Neural cell (in vitro differentiated cells): ENCODE measurements around the gene PKNOX2. TPM values are rescaled to one million over a fixed set of nuclear protein-coding genes. Genes with fewer than 3 reads are reported as not detected.

Experiments used
- H2AFZ ChIP-seq: fragments of 200-600, 300-800 bp; sonication (generic), shearing (Covaris generic); 2 replicates; pipeline ENCODE4 v1.6.0; 2014; ENCODE audit warnings: low read depth, mild to moderate bottlenecking, antibody characterized with exemption, low read length, moderate library complexity
- H3F3A ChIP-seq: fragments of 200-600 bp; shearing (Covaris generic); 2 replicates; pipeline ENCODE4 v1.6.1; 2016; ENCODE audit warnings: mild to moderate bottlenecking, moderate library complexity, mixed read lengths, antibody characterized with exemption, low read length; ENCODE audit not compliant: insufficient read depth, poor library complexity, severe bottlenecking
- H3K27ac ChIP-seq: fragments of 200-600, 300-800 bp; sonication (generic), shearing (Covaris generic); 2 replicates; pipeline ENCODE4 v1.5.1; 2014; ENCODE audit warnings: mild to moderate bottlenecking, low read length, moderate library complexity
- H3K27me3 ChIP-seq: fragments of 300-800, 200-600 bp; sonication (generic), shearing (Covaris generic); 2 replicates; pipeline ENCODE4 v1.6.0; 2014; ENCODE audit warnings: mild to moderate bottlenecking, low read depth, low read length, moderate library complexity; ENCODE audit not compliant: insufficient read depth
- H3K36me3 ChIP-seq: fragments of 300-800, 200-600 bp; sonication (generic), shearing (Covaris generic); 2 replicates; pipeline ENCODE4 v1.5.1; 2014; ENCODE audit warnings: mild to moderate bottlenecking, antibody characterized with exemption, low read length, moderate library complexity; ENCODE audit not compliant: insufficient read depth
- H3K4me2 ChIP-seq: fragments of 300-800, 200-600 bp; sonication (generic), shearing (Covaris generic); 2 replicates; pipeline ENCODE4 v1.6.0; 2014; ENCODE audit warnings: mild to moderate bottlenecking, low read length
- H3K4me3 ChIP-seq: fragments of 300-800, 200-600 bp; sonication (generic), shearing (Covaris generic); 2 replicates; pipeline ENCODE4 v1.5.1; 2014; ENCODE audit warnings: mild to moderate bottlenecking, low read length, moderate library complexity
- H3K79me2 ChIP-seq: fragments of 200-600 bp; shearing (Covaris generic); replicated peaks from 2 replicates; pipeline ENCODE4 v1.6.0; 2014; ENCODE audit warnings: mild to moderate bottlenecking, low read length, moderate library complexity; ENCODE audit not compliant: insufficient read depth
- H3K9ac ChIP-seq: fragments of 300-800, 200-600 bp; sonication (generic), shearing (Covaris generic); 2 replicates; pipeline ENCODE4 v1.6.1; 2016; ENCODE audit warnings: mild to moderate bottlenecking, low read length, mixed read lengths
- H3K9me2 ChIP-seq: fragments of 200-600 bp; shearing (Covaris generic); 2 replicates; pipeline ENCODE4 v1.6.1; 2016; ENCODE audit warnings: mild to moderate bottlenecking, low read length, mixed read lengths; ENCODE audit not compliant: insufficient read depth
- H3K9me3 ChIP-seq: fragments of 200-600, 300-800 bp; sonication (generic), shearing (Covaris generic); 2 replicates; pipeline ENCODE4 v1.6.1; 2016; ENCODE audit warnings: mild to moderate bottlenecking, mixed run types, low read length, moderate library complexity, mixed read lengths
- H4K20me1 ChIP-seq: fragments of 200-600 bp; shearing (Covaris generic); 2 replicates; pipeline ENCODE4 v1.6.1; 2016; ENCODE audit warnings: mild to moderate bottlenecking, mixed run types; ENCODE audit not compliant: insufficient read depth
- CTCF ChIP-seq: fragments of 450-650 bp; IDR thresholded peaks from 2 replicates; pipeline ENCODE4 v1.5.1; 2014; ENCODE audit warnings: antibody characterized with exemption, mild to moderate bottlenecking, moderate library complexity; ENCODE audit not compliant: poor library complexity, severe bottlenecking
- EP300 ChIP-seq: fragments of 450-650 bp; conservative IDR thresholded peaks from 2 replicates; pipeline ENCODE4 v1.6.1; 2014; ENCODE audit warnings: antibody characterized with exemption, mild to moderate bottlenecking, moderate library complexity; ENCODE audit not compliant: poor library complexity, severe bottlenecking
- EZH2 ChIP-seq: fragments of 200-600, 300-800 bp; shearing (Covaris generic), sonication (generic); IDR thresholded peaks from 2 replicates; pipeline ENCODE4 v1.6.1; 2014; ENCODE audit warnings: antibody characterized with exemption, low read length, borderline replicate concordance, mild to moderate bottlenecking; ENCODE audit not compliant: insufficient read depth, poor library complexity, severe bottlenecking
- MXI1 ChIP-seq: fragments of 450-650 bp; conservative IDR thresholded peaks from 2 replicates; pipeline ENCODE4 v1.6.1; 2014; ENCODE audit warnings: antibody characterized with exemption, mild to moderate bottlenecking; ENCODE audit not compliant: poor library complexity, severe bottlenecking
- POLR2AphosphoS5 ChIP-seq: IDR thresholded peaks from 2 replicates; pipeline ENCODE4 v1.6.1; 2012
- RAD21 ChIP-seq: fragments of 450-650 bp; conservative IDR thresholded peaks from 2 replicates; pipeline ENCODE4 v1.6.1; 2014; ENCODE audit warnings: antibody characterized with exemption, mild to moderate bottlenecking, moderate library complexity
- REST ChIP-seq: IDR thresholded peaks from 2 replicates; pipeline ENCODE4 v1.6.1; 2012; ENCODE audit warnings: borderline replicate concordance
- SMC3 ChIP-seq: fragments of 450-650 bp; conservative IDR thresholded peaks from 2 replicates; pipeline ENCODE4 v1.6.1; 2014; ENCODE audit warnings: antibody characterized with exemption, mild to moderate bottlenecking, moderate library complexity; ENCODE audit not compliant: poor library complexity
- TAF1 ChIP-seq: IDR thresholded peaks from 2 replicates; pipeline ENCODE4 v1.6.1; 2012; ENCODE audit warnings: low read depth
- polyA plus RNA-seq: library from polyadenylated mRNA; depleted of rRNA; stranded (reverse); fragments of >200 nt; gene quantifications from 2 replicates; pipeline ENCODE4 v1.2.3, GENCODE V29; 2014

PKNOX2 gene
- polyA plus RNA-seq, 1 donor from 2014 or later: 0.99 TPM

- Histone ChIP-seq H3F3A (no peaks in the 10 kb centered on the region), H3K9me2 (no peaks in the 10 kb centered on the region), H3K27me3 (no peaks in the 10 kb centered on the region), H3K9ac (no peak overlapping the region), H3K4me2 (no peak overlapping the region), H3K36me3 (no peaks in the 10 kb centered on the region), H3K9me3 (no peaks in the 10 kb centered on the region), H3K4me3 (no peak overlapping the region), H3K79me2 (no peaks in the 10 kb centered on the region), H2AFZ (no peak overlapping the region), H4K20me1 (no peaks in the 10 kb centered on the region), H3K27ac (no peak overlapping the region)
- TF ChIP-seq TAF1: no peak
- TF ChIP-seq REST: no peak
- no peak for TF ChIP-seq POLR2AphosphoS5
- TF ChIP-seq MXI1: no peak
- no peak for TF ChIP-seq EZH2
- TF ChIP-seq CTCF: no peak
- no peak for TF ChIP-seq SMC3
- no peak for TF ChIP-seq RAD21
- no peak for TF ChIP-seq EP300
These were observed 123.1 kb downstream of the PKNOX2 start for GRCh38 chr11:125287491-125288210.

GRCh38 chr11:125289419-125290098, 125.0 kb downstream of the PKNOX2 start:
- Histone ChIP-seq H4K20me1 (no peaks in the 10 kb centered on the region), H3K9me2 (no peaks in the 10 kb centered on the region), H3F3A (no peaks in the 10 kb centered on the region), H3K4me2 (no peak overlapping the region), H3K9me3 (no peaks in the 10 kb centered on the region), H3K36me3 (no peaks in the 10 kb centered on the region), H3K9ac (no peak overlapping the region), H2AFZ (no peak overlapping the region), H3K27me3 (no peaks in the 10 kb centered on the region), H3K79me2 (no peaks in the 10 kb centered on the region), H3K27ac (no peak overlapping the region), H3K4me3 (no peak overlapping the region)
- no peak for TF ChIP-seq EP300
- TF ChIP-seq RAD21: no peak
- TF ChIP-seq POLR2AphosphoS5: no peak
- no peak for TF ChIP-seq EZH2
- no peak for TF ChIP-seq REST
- TF ChIP-seq SMC3: no peak
- TF ChIP-seq CTCF: no peak
- no peak for TF ChIP-seq MXI1
- no peak for TF ChIP-seq TAF1
